Thyroid gland (tissue), 4 donors: ENCODE data around the gene AIG1. TPM values are rescaled to one million over a fixed set of nuclear protein-coding genes. Genes with fewer than 3 reads are reported as not detected.

Source experiments
- DNase-seq, 2 donors: peaks; one replicate each; pipeline ENCODE4 v3.0.0-alpha.2; 2019
- H3K27ac ChIP-seq, 3 donors: fragments of 200-600 bp; sonication (generic); 1 replicate in 2 of 3; 2 replicates in 1 of 3; pipeline ENCODE4 v1.5.1; 2016 to 2019; ENCODE audit warnings: mild to moderate bottlenecking in 1 of 3, moderate library complexity in 1 of 3
- H3K27me3 ChIP-seq: fragments of 200-600 bp; sonication (generic); one replicate; pipeline ENCODE4 v1.5.1; 2019
- H3K36me3 ChIP-seq, 2 donors: fragments of 200-600 bp; sonication (generic); one replicate each; pipeline ENCODE4 v1.5.1; 2016 to 2019
- H3K4me1 ChIP-seq, 2 donors: fragments of 200-600 bp; sonication (generic); one replicate each; pipeline ENCODE4 v1.5.1; 2017 to 2019
- H3K4me3 ChIP-seq, 3 donors: fragments of 200-600 bp; sonication (generic); replicated peaks in 1 of 3; 1 replicate in 2 of 3; 2 replicates in 1 of 3; pipeline ENCODE4 v1.5.1; 2016; ENCODE audit warnings: mild to moderate bottlenecking in 1 of 3
- H3K9me3 ChIP-seq: fragments of 200-600 bp; sonication (generic); one replicate; pipeline ENCODE4 v1.5.1; 2017
- POLR2A ChIP-seq, 2 donors: fragments of 450-650 bp; IDR thresholded peaks; one replicate each; pipeline ENCODE4 v1.6.1; 2017; ENCODE audit warnings: antibody characterized with exemption in 2 of 2, mild to moderate bottlenecking in 2 of 2, moderate library complexity in 1 of 2
- WGBS, 2 donors: methylation state at CpG; one replicate each; pipeline ENCODE4 v1.1.5; 2017; 5-methylcytosine and 5-hydroxymethylcytosine counted together
- intact Hi-C: fragments of 100-400 bp; cut with DNase I; formaldehyde crosslinking; loops from one replicate; pipeline ENCODE4 v1.15.1; 2023
- total RNA-seq, 4 donors: library from RNA; depleted of rRNA; stranded (reverse); fragments of >200 nt; gene quantifications; one replicate each; pipeline ENCODE4 v1.2.3, GENCODE V29; 2016
- TF ChIP-seq, protein P1 (sequence below), 6 experiments: fragments of 200-600 bp in 3 of 6; fragments of 450-650 bp in 3 of 6; sonication (generic) in 3 of 6; IDR thresholded peaks; one replicate each; pipeline ENCODE4 v1.5.1; 2016 to 2019; ENCODE audit warnings: antibody characterized with exemption in 6 of 6, mild to moderate bottlenecking in 2 of 6, inconsistent platforms in 1 of 6, moderate library complexity in 1 of 6

Gene AIG1
- total RNA-seq, 4 donors from 2014 or later = 57.8 to 101 (median 77.0) TPM

DNA sequence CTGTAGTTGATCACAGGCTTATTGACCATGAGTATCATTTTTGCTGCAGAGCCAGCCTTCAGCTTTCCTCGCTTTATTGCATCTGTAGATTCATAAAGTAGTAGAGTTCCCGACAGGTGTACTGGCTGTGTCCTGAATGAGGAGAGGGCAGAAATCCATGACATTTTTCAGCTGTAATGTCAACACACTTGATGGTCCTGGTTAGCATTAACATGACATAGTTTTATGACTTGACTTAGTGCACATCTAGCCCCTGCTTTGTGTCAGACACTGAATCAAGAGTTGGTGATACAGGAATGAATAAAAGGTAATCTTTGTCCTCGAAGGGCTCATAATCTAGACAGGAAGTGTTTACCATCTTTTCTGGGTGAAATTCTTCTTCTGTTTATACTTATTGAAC, 55.0 kb downstream of the AIG1 start:
- intact Hi-C loops = no loop called here
- TF ChIP-seq, protein P1, sequence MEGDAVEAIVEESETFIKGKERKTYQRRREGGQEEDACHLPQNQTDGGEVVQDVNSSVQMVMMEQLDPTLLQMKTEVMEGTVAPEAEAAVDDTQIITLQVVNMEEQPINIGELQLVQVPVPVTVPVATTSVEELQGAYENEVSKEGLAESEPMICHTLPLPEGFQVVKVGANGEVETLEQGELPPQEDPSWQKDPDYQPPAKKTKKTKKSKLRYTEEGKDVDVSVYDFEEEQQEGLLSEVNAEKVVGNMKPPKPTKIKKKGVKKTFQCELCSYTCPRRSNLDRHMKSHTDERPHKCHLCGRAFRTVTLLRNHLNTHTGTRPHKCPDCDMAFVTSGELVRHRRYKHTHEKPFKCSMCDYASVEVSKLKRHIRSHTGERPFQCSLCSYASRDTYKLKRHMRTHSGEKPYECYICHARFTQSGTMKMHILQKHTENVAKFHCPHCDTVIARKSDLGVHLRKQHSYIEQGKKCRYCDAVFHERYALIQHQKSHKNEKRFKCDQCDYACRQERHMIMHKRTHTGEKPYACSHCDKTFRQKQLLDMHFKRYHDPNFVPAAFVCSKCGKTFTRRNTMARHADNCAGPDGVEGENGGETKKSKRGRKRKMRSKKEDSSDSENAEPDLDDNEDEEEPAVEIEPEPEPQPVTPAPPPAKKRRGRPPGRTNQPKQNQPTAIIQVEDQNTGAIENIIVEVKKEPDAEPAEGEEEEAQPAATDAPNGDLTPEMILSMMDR (IDR thresholded peaks at IDR 0.05) = no peak
- TF ChIP-seq POLR2A (IDR thresholded peaks at IDR 0.05) = no peak
- Histone ChIP-seq H3K36me3 (no peaks in the 10 kb centered on the region), H3K27me3 (no peaks in the 10 kb centered on the region), H3K4me1 (no peaks in the 10 kb centered on the region), H3K9me3 (no peaks in the 10 kb centered on the region), H3K4me3 (no peak overlapping the region), H3K27ac (no peak overlapping the region)
- DNase-seq = no peak
- WGBS, 2 donors = 93 to 96% methylated on average over 3 of the region's 3 CpGs

DNA sequence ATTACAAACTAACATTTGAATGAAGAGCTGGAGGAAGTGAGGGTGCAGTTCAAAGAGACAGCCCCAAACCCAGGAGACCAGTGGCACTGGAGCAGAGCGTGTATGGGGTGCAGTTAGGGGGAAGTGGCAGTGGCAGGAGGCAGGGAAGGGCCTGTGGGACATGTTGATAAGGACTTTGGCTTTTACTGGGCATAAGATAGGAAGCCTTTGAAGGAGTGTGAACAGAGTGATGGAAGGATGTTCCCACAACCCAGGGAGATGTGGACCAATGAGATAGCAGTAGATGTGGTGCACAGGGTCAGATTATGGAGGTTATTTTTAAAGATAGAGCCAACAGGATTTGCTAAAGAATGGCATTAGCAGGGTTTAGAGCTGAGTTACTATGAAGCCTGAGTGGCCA, 56.4 kb downstream of the AIG1 start:
- Histone ChIP-seq H3K4me1 (no peaks in the 10 kb centered on the region), H3K27me3 (no peaks in the 10 kb centered on the region), H3K27ac (no peak overlapping the region), H3K36me3 (no peaks in the 10 kb centered on the region), H3K9me3 (no peaks in the 10 kb centered on the region), H3K4me3 (no peak overlapping the region)
- TF ChIP-seq, protein P1 (IDR thresholded peaks at IDR 0.05) = no peak
- TF ChIP-seq POLR2A (IDR thresholded peaks at IDR 0.05) = no peak
- 91 to 100% methylated on average over 1 of the region's 1 CpG for WGBS, 2 donors
- no peak for DNase-seq
- intact Hi-C loops = no loop called here

DNA sequence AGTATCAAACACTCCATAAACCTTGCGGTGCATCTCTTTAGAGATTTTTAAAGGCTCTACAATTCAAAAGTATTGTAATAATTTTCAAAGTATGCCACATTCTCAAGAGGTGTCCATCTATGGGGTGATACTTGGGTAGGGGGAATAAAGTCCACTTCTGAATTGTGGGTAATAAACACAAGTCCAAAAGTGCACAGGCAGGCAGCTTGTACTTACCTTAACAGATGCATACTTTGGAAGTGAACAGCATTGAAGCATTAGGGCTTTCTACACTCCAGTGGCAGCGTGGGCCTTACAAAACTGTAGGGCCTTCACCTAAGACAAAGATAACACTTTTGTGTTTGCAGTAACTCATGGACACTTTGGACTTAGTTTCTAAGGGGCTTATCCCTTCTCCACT, 58.6 kb downstream of the AIG1 start:
- 96 to 100% methylated on average over 2 of the region's 2 CpGs for WGBS, 2 donors
- Histone ChIP-seq H3K27ac (no peak overlapping the region), H3K27me3 (no peaks in the 10 kb centered on the region), H3K36me3 (no peaks in the 10 kb centered on the region), H3K9me3 (no peaks in the 10 kb centered on the region), H3K4me1 (no peaks in the 10 kb centered on the region), H3K4me3 (no peak overlapping the region)
- intact Hi-C loops = no loop called here
- DNase-seq = no peak
- no peak for TF ChIP-seq POLR2A (IDR thresholded peaks at IDR 0.05)
- TF ChIP-seq, protein P1 (IDR thresholded peaks at IDR 0.05) = no peak

DNA sequence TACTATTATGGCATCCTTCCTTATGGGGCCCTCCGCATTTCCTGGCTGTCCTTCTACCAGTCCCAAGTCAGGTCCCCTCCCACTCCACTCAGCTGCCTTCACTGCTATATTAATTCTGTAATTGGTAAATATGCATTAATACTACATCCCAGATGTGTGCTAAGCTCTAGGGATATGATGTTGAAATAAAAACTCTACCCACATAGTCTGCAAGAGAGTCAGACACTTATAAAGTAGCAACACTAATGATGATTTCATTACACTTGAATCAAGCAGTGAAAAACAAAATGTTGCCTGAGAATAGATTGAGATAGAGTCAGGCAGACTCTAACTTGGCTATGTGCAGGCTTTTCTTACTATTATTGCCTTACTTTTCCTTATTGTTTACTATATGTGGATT, 62.4 kb downstream of the AIG1 start:
- no peaks in the 10 kb centered on the region for H3K9me3 ChIP-seq
- TF ChIP-seq POLR2A (IDR thresholded peaks at IDR 0.05) = no peak
- TF ChIP-seq, protein P1 (IDR thresholded peaks at IDR 0.05) = no peak
- no peak overlapping the region for H3K27ac ChIP-seq
- intact Hi-C loops = no loop called here
- H3K4me3 ChIP-seq = no peak overlapping the region
- H3K27me3 ChIP-seq = no peaks in the 10 kb centered on the region
- DNase-seq = no peak
- WGBS, 2 donors = 100% methylated on average over 1 of the region's 1 CpG
- no peaks in the 10 kb centered on the region for H3K36me3 ChIP-seq
- no peaks in the 10 kb centered on the region for H3K4me1 ChIP-seq

DNA sequence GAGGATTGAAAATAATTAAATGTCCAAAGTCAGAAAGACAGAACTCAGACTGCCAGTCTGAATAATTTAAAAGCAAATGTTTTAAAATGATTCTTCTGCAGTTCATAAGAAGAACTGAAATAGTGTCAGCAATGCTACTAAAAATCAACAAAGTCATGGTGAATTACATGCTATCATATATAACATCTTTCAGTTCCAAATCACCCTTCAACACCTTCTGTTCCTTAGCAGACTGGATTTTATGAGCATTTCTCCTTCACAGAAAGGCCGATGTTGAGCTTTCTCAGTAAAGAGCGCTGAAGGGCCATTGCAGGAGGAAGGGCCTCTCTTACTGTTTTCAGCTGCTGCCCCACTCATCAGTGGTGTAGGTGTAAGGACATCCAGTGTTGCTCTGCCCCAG, 63.3 kb downstream of the AIG1 start:
- Histone ChIP-seq H3K27ac (no peak overlapping the region), H3K9me3 (no peaks in the 10 kb centered on the region), H3K4me1 (no peaks in the 10 kb centered on the region), H3K36me3 (no peaks in the 10 kb centered on the region), H3K4me3 (no peak overlapping the region), H3K27me3 (no peaks in the 10 kb centered on the region)
- intact Hi-C loops = no loop called here
- TF ChIP-seq POLR2A (IDR thresholded peaks at IDR 0.05) = no peak
- TF ChIP-seq, protein P1 (IDR thresholded peaks at IDR 0.05) = no peak
- DNase-seq = no peak
- WGBS, 2 donors = 92 to 94% methylated on average over 2 of the region's 2 CpGs
